ENCODE measurements around the gene AJUBA.
"Not testable (repeated sequence)": the region's sequence is repeated elsewhere in the genome, so short reads cannot be mapped to it uniquely, and the experiment has no call there.

Gene AJUBA

GRCh38 chr14:22982477-22983245 lies at the start of gene AJUBA:
TSS of gene AJUBA (minus strand) at chr14:22982551. CDS start at chr14:22982266, 285 bp downstream.
- peak; percentile 85 to 90 (median 88) for DNase-seq

- no peak for DNase-seq
These were observed 48.6 kb upstream of the AJUBA start for GRCh38 chr14:23030936-23031335.

GRCh38 chr14:23028799-23029198 lies 46.4 kb upstream of the AJUBA start:
- peak in 1 of 3 donors; percentile 10 for DNase-seq

- DNase-seq, result peak in 1 of 3 donors; percentile 13
These were observed 42.9 kb upstream of the AJUBA start for GRCh38 chr14:23025151-23025814.

- DNase-seq, result no peak
These were observed 42.3 kb upstream of the AJUBA start for GRCh38 chr14:23024612-23025075.

- DNase-seq, result no peak
These were observed 41.4 kb upstream of the AJUBA start for GRCh38 chr14:23023795-23024152.

GRCh38 chr14:23023022-23023794 lies 40.9 kb upstream of the AJUBA start:
- no peak for DNase-seq

- DNase-seq, result no peak
These were observed 39.6 kb upstream of the AJUBA start for GRCh38 chr14:23021889-23022442.

- DNase-seq, result no peak
These were observed 39.1 kb upstream of the AJUBA start for GRCh38 chr14:23021434-23021833.

GRCh38 chr14:23020143-23021128 lies 38.1 kb upstream of the AJUBA start:
- DNase-seq, result no peak

GRCh38 chr14:23018107-23018506 lies 35.8 kb upstream of the AJUBA start:
- no peak for DNase-seq

GRCh38 chr14:23017091-23017490 lies 34.7 kb upstream of the AJUBA start:
- no peak for DNase-seq

- peak in 1 of 3 donors; percentile 17 for DNase-seq
These were observed 33.3 kb upstream of the AJUBA start for GRCh38 chr14:23015618-23016017.

GRCh38 chr14:23013749-23014054 lies 31.4 kb upstream of the AJUBA start:
- DNase-seq, result not testable (repeated sequence)

GRCh38 chr14:23013054-23013748 lies 30.9 kb upstream of the AJUBA start:
- no peak for DNase-seq

GRCh38 chr14:23009939-23010726 lies 27.8 kb upstream of the AJUBA start, which contains the start of gene C14orf93:
TSS of gene C14orf93 (minus strand) at chr14:23010143. CDS start at chr14:22999023, 11,120 bp downstream.
- DNase-seq, result peak; percentile 65 to 89 (median 72)

- DNase-seq, result peak in 1 of 3 donors; percentile 53
These were observed 27.2 kb upstream of the AJUBA start for GRCh38 chr14:23009483-23009938.

- DNase-seq, result peak in 1 of 3 donors; percentile 5
These were observed 26.5 kb upstream of the AJUBA start for GRCh38 chr14:23008831-23009230.

GRCh38 chr14:23006544-23007419 lies 24.4 kb upstream of the AJUBA start:
- peak; percentile 97 to 98 (median 97) for DNase-seq

All from suppressor macrophage treated with lipopolysaccharide for 1 hour (primary cell).